Measurements from ENCODE around the gene CDH2.
A peak's percentile ranks its signal among the peaks of the same experiment; 100 is the strongest.

The CDH2 gene

DNA sequence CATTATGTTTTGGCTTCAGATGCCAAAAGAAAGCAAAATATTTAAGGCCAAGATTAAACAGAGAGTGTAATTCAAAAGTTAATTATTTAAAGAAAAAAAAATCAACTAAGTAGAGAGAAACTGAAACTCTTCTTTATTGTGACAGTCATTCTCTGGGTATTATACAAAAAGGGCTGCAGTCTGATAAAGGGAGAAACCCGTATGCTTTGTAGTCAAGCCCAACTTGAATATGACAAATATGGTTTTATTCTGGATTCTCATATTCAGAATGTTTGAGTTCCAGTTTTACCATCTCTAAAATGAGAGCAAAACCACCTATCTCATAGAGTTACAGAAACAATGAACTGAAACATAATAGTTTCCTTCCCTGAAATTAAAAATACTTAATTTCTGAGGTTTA, 8.2 kb downstream of the CDH2 start:
- DNase-seq (ENCODE audit: low spot score): no peak

DNA sequence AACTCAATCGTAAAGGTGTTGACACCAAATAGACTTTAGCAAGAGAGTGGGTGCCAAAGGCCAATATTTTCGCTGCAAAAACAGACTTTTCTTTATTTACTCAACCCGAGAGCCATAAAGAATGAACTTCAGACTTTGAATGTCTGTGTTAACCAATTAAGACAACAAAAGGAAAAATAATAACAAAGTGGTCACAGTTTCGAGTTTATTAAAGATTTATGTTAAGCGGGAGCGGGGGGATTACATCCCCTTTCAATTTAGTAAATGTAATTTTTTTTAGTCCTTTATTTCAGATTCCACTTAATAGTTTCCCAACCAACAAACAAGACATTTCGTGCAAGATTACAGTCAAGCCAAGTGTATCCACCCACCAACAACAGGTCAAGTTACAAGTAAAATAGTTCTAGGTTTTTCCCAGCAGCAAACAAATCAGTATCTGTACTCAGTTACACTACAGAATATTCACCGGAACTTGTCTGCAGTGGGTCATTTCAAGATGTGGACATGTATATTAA, 9.0 kb downstream of the CDH2 start:
- peak; percentile 15 for DNase-seq (ENCODE audit: low spot score)

DNA sequence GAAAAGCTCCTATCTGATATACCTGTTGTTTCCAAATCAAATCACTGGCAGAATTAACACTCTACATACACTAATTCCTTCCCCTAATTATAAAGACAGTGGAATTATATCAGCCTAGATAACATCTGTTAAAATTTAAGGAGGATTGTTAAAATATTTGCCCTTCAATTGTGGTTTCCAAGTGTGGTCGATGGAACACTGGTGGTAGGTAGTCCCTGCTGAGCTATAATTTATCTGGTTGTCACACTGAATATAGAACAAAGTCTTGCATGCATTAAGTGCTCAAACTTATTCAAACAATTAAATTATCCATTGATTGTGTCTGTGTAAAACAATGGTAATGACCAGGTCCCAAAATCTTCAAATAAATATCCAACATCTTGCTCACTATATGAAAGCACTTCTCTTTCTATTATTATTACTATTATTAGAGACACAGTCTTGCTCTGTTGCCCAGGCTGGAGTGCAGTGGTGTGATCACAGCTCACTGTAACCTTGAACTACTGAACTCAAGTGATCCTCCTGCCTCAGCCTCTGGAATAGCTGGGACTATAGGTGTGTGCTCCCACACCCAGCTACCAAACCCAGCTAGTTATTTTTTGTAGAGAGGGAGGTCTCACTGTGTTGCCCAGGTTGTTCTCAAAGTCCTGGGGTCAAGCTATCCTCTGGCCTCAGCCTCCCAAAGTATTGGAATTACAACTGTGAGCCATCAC, 12.0 kb downstream of the CDH2 start:
- DNase-seq (ENCODE audit: low spot score): no peak

GRCh38 chr18:28163201-28163775, 13.6 kb downstream of the CDH2 start:
- DNase-seq (ENCODE audit: low spot score): no peak

GRCh38 chr18:28161608-28162599, 15.0 kb downstream of the CDH2 start:
- DNase-seq (ENCODE audit: low spot score): no peak

GRCh38 chr18:28159055-28159454, 17.9 kb downstream of the CDH2 start:
- no peak for DNase-seq (ENCODE audit: low spot score)

DNA sequence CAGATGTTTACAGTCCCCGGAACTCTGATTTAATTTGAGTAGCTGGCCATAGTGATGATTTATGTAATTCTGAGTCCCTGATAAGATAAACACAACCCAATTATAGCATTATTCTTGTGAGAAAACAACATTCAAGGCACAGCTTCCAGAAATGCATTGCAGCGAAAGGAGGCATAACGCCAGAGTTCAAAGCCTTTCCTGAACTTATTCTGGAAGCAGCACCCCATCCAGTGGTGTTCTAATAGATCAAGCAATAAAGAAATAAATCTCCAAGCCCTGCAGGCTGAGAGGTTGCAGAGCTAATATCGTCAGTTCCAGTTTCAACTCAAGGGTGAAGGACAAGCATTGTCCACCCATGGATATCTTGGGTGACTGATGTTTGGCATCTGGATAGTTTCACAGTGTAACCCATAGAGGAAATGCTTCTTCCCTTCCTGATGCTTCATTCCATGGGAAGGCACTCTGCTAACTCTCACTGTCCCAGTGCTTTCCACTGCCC, 18.8 kb downstream of the CDH2 start:
- no peak for DNase-seq (ENCODE audit: low spot score)

- DNase-seq (ENCODE audit: low spot score): no peak
Observed at GRCh38 chr18:28153485-28154065, 23.4 kb downstream of the CDH2 start.

DNA sequence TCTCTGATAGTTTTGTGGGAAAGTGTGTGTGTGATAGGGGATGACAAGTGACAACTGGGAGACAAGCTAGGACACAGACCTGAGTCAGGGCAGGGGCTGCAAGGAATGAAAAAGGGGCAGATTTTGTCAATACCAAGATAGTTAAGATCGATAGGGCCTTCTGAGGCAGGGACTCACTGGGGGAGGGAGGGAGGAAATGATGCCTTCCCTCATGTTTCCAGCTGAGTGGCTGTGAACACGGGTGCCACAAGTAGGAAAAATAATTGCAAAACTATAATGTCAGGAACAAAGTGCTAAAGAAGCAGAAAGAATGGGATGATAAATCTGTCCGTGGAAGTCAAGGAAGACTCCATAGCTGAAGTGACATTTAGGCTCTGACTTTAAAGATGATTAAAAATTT, 24.2 kb downstream of the CDH2 start:
- DNase-seq (ENCODE audit: low spot score): no peak

- DNase-seq (ENCODE audit: low spot score): no peak
Observed at GRCh38 chr18:28152354-28152753, 24.6 kb downstream of the CDH2 start.

DNA sequence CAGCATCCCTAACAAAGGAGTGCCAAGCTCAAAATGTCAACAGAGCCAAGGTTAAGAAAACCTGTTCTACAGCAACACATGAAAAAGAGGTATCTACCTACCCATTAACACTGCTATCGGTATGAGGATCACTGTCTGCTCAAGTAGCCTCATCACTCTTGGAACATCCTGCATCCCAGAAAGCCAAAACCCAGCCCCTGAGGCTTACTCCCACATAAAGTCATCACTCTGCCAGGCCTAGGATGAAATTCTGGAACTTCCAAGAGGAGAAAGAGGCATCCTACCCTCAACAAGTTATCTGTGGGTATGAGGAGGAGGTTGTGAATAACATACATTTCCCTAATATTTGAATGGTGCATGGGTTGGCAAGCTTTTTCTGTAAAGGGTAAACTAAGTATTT, 25.5 kb downstream of the CDH2 start:
- no peak for DNase-seq (ENCODE audit: low spot score)

DNA sequence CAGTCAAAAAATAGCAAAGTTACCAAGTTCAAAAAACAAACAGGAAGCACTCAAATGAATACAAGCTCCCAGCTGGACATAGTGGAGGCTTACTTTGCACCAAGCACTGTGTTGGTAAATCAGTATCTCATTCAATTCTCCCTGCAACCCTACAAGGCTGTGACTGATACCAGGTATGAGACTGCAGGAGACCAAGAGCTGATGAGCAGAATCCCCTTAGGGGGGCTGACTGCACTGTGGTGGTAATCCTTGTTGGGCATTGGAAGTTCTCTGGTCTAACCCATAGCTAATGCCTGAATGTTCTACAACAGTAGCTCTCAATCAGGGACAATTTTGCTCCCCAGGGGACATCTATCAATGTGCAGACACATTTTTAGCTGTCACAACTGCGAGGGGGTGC, 26.0 kb downstream of the CDH2 start:
- DNase-seq (ENCODE audit: low spot score): no peak

DNA sequence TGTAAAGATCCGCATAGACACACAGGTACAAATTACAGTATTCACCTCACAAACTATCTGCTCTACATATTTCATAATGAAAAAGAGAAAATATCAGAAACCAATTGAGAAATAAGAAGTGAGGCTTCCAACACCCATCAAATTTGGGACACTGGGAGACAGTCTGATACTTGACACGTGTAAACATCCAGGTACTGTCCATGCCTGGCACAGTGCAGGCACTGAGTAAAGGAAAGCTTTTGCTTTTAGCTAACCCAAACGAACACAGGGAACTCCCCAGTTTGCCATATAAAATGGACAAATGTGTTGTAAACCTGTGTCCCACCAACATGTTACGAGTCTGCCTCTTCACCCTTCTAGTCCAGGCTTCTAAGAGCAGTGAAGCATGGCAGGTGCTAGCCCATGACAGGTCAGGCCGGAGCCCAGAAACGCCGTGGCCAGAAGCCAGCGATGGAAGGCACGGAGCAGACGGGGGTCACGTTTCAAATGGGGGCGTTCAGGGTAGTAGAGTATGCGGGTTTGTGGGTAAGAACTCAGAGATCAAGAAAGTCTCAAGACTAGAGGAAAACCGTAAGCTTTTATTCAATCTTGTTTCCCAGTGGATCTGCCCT, 27.0 kb downstream of the CDH2 start:
- DNase-seq (ENCODE audit: low spot score): no peak

DNA sequence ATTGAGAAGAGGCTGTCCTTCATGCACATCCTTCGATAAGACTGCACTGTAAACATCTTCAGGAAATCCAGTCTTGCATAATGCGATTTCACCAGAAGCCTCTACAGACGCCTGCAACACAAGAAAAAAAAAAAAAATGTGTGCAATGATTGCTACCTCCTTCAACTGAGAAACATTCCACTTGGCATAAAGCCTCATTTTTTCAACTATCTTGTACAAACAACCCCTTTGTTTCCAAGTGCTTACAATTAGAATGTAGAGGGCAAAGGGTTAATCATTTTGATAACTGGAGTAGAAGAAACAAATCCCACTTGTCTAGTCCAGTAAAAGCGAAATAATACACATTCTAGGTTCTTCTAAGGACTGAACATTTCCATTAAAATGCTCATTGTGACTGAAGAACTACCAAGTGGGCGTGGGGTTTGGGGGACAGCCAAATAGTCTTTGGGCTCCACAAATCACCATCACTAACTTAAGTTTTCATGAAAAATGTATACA, 29.2 kb downstream of the CDH2 start:
- no peak for DNase-seq (ENCODE audit: low spot score)

DNA sequence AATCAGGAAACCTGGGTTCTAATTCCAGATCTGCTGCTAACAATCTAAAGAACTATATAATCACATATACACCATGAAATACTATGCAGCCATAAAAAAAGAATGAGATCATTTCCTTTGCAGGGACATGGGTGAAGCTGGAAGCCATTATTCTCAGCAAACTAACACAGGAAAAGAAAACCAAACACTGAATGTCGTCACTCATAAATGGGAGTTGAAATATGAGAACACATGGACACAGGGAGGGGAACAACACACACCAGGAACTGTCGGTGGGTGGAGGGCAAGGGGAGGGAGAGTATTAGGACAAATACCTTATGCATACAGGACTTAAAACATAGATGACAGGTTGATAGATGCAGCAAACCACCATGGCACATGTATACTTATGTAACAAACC, 33.2 kb downstream of the CDH2 start:
- DNase-seq (ENCODE audit: low spot score): no peak

DNA sequence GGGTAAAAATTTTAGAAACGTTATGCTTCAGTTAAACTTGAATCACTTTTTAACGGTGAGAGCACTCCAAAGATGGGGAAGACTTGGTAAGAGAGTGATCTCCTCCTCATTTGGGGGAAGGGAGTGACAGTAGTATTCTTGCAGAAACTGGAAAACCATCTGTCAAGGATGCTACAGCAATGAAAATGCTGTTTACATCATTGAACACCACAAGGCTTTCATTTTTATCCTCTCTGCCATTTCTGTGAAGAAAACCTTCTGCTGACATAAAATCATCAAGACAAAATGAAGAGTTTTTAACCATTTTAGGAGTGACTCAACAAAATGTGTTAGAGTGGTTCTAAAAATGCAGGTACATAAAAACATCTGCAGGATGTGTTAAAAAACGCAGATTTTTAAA, 38.1 kb downstream of the CDH2 start:
- DNase-seq (ENCODE audit: low spot score): no peak

DNA sequence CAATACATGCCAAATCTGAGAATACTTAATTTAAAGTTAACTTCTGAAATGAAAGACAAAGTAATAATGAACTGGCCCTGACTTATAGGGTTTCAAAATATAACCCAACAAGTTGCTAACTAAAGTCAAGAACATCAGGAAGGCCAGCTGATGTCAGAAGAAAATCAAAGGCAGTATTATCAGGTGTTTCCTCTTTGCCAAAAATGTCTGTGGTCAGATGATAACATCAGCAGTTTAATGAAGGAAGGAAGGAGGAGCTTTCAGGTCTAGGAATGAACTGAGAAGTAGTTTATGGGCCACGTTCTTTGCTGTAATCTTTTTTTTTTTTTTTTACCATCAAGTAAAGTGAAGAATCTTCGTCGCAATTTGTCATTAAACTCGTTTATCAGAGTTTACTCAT, 40.9 kb downstream of the CDH2 start:
- DNase-seq (ENCODE audit: low spot score): no peak

- DNase-seq (ENCODE audit: low spot score): no peak
Observed at GRCh38 chr18:28134774-28135173, 42.2 kb downstream of the CDH2 start.

- DNase-seq (ENCODE audit: low spot score): no peak
Observed at GRCh38 chr18:28132084-28132483, 44.8 kb downstream of the CDH2 start.

DNA sequence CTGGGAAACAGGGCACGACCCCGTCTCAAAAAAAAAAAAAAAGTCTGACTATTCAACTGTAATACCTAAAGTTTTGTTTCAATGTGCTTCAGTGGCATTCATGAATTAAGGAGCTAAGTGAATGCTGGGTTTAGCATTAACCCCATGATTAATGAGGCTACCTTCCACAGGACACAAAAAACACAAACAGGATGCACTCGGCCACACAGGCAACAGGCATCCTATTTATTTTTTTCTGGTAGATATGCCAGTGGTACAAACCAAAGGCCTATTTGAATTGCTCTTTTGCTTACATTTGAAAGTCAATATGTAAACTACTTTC, 48.3 kb downstream of the CDH2 start:
- DNase-seq (ENCODE audit: low spot score): no peak

DNA sequence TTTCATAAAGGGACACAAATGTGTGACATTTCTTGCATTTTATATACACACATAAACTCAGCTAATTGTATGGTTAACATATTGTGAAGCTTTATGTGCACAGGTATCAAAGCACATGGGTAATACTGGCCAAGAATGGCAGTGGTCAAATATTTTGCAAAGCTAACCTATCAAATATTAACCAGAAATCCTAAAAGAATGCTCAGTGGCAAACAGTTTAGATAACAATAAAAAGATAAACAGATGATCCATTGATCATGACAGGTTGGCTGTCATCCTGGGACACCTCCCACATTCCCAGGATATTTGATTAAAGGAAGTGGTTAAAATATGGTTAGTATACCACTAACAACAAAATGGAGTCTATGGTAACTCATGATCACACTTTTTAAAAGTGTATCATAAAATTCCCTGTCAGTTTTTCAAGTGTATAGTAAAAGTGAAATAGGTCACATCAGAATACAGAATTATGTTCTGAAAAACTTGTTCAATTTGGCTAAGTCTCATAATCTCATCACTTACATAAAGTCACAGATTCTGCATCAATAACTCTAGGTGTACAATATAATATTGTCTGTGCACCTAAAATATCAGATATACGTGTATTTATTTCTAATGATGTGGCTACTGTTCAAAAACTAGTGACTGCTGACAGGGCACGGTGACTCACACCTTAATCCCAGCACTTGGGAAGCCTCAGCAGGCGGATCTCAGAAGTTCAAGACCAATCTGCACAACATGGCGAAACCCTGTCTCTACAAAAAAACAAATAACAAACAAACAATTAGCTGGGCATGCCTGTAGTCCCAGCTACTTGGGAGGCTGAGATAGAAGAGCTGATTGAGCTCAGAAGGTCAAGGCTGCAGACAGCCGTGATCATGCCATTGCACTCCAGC, 48.9 kb downstream of the CDH2 start:
- DNase-seq (ENCODE audit: low spot score): no peak
